ENCODE measurements around the gene LSM10. TPM values are rescaled to one million over a fixed set of nuclear protein-coding genes. Genes with fewer than 3 reads are reported as not detected.

Gene LSM10
- total RNA-seq, 2 donors from 2014 or later = 22.4 to 30.3 TPM

DNA sequence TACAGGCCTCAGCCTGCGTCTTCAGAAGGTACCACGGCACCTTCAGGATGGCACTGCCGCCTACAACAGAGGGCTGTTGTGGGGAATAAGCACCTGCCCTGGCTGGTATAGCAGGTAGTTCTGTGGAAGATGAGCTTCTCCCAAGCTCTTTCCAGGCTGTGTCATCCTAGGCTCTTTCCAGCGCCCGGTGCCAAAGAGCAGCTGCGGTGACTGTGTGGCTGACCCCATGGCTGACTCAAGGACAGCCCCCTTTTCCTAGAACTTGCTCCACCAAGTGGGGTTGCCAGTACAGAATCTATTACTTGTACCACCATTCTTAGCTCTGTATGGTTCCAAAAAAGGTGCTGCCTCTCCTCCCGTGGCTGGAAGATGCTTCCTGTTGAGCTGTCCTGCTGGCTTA lies 52.4 kb downstream of the LSM10 start:
- Histone ChIP-seq H3K27me3 (no peaks in the 10 kb centered on the region), H3K9me3 (no peaks in the 10 kb centered on the region), H3K4me1 (peaks cover 6% of the 10 kb centered on the region), H3K36me3 (peaks cover 17% of the 10 kb centered on the region), H3K9ac (ENCODE audit: low read depth in 2 of 2, low read length in 2 of 2) (no peak overlapping the region), H3K27ac (no peak overlapping the region), H3K4me3 (no peak overlapping the region)
- TF ChIP-seq, protein P1, sequence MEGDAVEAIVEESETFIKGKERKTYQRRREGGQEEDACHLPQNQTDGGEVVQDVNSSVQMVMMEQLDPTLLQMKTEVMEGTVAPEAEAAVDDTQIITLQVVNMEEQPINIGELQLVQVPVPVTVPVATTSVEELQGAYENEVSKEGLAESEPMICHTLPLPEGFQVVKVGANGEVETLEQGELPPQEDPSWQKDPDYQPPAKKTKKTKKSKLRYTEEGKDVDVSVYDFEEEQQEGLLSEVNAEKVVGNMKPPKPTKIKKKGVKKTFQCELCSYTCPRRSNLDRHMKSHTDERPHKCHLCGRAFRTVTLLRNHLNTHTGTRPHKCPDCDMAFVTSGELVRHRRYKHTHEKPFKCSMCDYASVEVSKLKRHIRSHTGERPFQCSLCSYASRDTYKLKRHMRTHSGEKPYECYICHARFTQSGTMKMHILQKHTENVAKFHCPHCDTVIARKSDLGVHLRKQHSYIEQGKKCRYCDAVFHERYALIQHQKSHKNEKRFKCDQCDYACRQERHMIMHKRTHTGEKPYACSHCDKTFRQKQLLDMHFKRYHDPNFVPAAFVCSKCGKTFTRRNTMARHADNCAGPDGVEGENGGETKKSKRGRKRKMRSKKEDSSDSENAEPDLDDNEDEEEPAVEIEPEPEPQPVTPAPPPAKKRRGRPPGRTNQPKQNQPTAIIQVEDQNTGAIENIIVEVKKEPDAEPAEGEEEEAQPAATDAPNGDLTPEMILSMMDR (IDR thresholded peaks at IDR 0.05) = no peak
- DNase-seq = no peak
- intact Hi-C loops (cut with DNase I) = no loop called here

DNA sequence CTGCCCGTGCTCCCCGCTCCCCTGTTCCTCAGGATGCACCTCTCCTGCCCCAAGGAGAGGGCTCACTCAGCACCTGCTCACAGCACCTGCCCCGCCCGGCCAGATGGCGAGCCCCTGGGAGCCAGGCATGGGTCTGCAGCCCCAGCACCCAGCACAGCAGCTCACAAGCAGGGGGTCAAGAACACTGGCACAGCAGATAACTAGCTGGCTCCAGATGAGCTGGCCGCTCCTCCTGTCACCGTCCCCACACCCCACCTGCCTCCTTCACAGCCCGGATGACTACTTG lies 53.4 kb downstream of the LSM10 start:
- H3K9ac ChIP-seq (ENCODE audit: low read depth in 2 of 2, low read length in 2 of 2) = no peak overlapping the region
- TF ChIP-seq, protein P1 (IDR thresholded peaks at IDR 0.05) = no peak
- DNase-seq = no peak
- peaks cover 17% of the 10 kb centered on the region for H3K36me3 ChIP-seq
- no peaks in the 10 kb centered on the region for H3K4me1 ChIP-seq
- intact Hi-C loops (cut with DNase I) = no loop called here
- no peak overlapping the region for H3K27ac ChIP-seq
- no peaks in the 10 kb centered on the region for H3K9me3 ChIP-seq
- H3K27me3 ChIP-seq = no peaks in the 10 kb centered on the region
- no peak overlapping the region for H3K4me3 ChIP-seq

DNA sequence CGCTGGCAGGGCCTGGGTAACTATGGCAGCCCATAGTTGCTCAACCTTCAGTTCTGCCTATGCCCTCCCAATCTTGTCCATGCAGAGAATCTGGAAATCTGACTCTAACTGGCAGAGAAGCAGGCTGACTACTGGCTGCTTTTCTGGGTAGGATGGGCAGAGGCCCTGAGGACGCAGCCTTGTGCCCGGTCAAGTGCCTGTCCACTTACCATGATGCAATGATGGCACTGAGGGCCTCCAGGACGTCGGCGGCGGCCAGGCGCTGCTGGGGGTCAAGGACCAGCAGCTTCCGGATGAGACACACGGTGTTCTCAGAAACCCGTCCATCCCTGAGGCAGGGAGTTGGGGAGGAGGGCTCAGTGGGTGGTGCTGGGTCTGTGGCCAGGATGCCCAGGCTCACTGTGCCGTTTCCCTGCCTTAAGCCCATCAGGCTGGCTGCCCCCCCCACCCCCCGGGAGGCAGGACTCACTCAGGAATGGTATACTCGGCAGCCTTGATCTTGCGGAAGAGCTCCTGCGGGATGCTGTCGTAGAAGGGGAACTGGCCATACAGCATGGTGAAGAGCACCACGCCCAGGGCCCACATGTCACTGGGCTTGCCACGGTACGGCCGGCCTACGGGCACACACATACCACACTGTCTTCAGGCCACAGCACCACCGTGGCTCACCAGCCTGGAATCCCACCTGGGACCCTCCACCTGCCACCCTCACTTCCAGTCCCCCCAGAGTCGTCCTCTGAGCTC lies 53.9 kb downstream of the LSM10 start:
- no peak overlapping the region for H3K4me3 ChIP-seq
- no peaks in the 10 kb centered on the region for H3K9me3 ChIP-seq
- intact Hi-C loops (cut with DNase I) = no loop called here
- TF ChIP-seq, protein P1 (IDR thresholded peaks at IDR 0.05) = no peak
- no peaks in the 10 kb centered on the region for H3K27me3 ChIP-seq
- no peak overlapping the region for H3K9ac ChIP-seq (ENCODE audit: low read depth in 2 of 2, low read length in 2 of 2)
- H3K4me1 ChIP-seq = no peaks in the 10 kb centered on the region
- H3K27ac ChIP-seq = no peak overlapping the region
- H3K36me3 ChIP-seq = peaks cover 17% of the 10 kb centered on the region
- DNase-seq = no peak

Other genes with a start within 250 kb of the LSM10 start
- 10 to 100 TPM; 59.0 to 60.6 TPM for gene TRAPPC3, start 248.4 kb downstream of the LSM10 start, total RNA-seq
- gene MAP7D1, start 241.7 kb downstream of the LSM10 start, total RNA-seq = 10 to 100 TPM; 37.7 to 50.0 TPM
- 100 to 1,000 TPM in 1 of 2 donors, 10 to 100 TPM in 1; 81.0 to 103 TPM for gene THRAP3, start 173.5 kb downstream of the LSM10 start, total RNA-seq
- 10 to 100 TPM in 1 of 2 donors, 1 to 10 TPM in 1; 7.4 to 22.8 TPM for gene SH3D21, start 91.5 kb downstream of the LSM10 start, total RNA-seq
- gene EVA1B, start 74.3 kb downstream of the LSM10 start, total RNA-seq = 1 to 10 TPM; 5.3 to 8.7 TPM
- 10 to 100 TPM; 56.6 to 69.7 TPM for gene STK40, start 12.0 kb downstream of the LSM10 start, total RNA-seq
- 1 to 10 TPM; 2.8 to 3.7 TPM for gene OSCP1, start 52.5 kb upstream of the LSM10 start, total RNA-seq
- gene MRPS15, start 66.5 kb upstream of the LSM10 start, total RNA-seq = 100 to 1,000 TPM in 1 of 2 donors, 10 to 100 TPM in 1; 57.9 to 106 TPM
- 1 to 10 TPM; 1.1 to 3.8 TPM for gene CSF3R, start 85.0 kb upstream of the LSM10 start, total RNA-seq

Data from colonic mucosa (tissue), 4 donors.